ENCODE data around the gene PTPRM. TPM values are rescaled to one million over a fixed set of nuclear protein-coding genes. Genes with fewer than 3 reads are reported as not detected.

The PTPRM gene
- total and polyA plus RNA-seq, 2 of the 4 experiments (the other 2 are of a cell fraction) = 28.3 to 51.2 TPM

DNA sequence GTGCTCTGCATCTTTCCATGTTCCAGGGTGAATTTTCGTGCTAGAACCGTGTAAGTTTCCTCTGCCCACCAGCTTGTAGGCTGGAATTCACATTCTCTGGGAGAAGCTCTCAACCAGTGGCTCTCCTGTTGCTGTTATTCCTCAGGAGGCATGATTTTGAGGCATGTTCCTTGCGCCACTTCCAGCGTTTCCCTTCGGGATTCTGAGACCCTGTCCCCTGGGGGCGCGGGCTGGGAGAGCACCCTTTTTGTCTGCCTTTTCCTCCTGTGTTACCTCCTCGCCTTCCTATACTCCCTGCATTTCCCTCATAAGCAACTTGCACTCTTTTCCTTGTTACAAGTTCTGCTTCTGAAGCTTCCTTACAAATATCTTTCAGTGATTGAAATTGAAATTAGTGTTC, 156.4 kb downstream of the PTPRM start:
- H3K18ac ChIP-seq (ENCODE audit: low read depth, low read length) = no peak overlapping the region
- H2AFZ ChIP-seq (replicated peaks; ENCODE audit: low read length, poor library complexity) = no peak overlapping the region
- H2BK15ac ChIP-seq (ENCODE audit: low read depth, low read length) = no peak overlapping the region
- ATAC-seq (ENCODE audit: low read depth) = no peak
- WGBS, 2 experiments (ENCODE audit: extremely low coverage in 2 of 2, insufficient read length in 1 of 2) = 76% methylated on average over 4 of the region's 8 CpGs; no CpG with 5 or more reads in 1 of the 2 experiments
- H3K4me2 ChIP-seq (ENCODE audit: low read depth, low read length) = no peak overlapping the region
- no peak overlapping the region for H4K91ac ChIP-seq (ENCODE audit: insufficient read depth, low read depth, low read length)
- H4K20me1 ChIP-seq (ENCODE audit: insufficient read depth, low read length) = no peaks in the 10 kb centered on the region
- no peak overlapping the region for H2AK9ac ChIP-seq (replicated peaks; ENCODE audit: low read depth, low read length, poor library complexity)
- BruUV-seq (replicated peaks) = no TSS peak
- no peaks in the 10 kb centered on the region for H3K9me1 ChIP-seq (ENCODE audit: insufficient read depth, low read length)
- 0 out of 2 replicates have a peak, but pooled peaks cover 1% of the 10 kb centered on the region for H3K4me1 ChIP-seq (ENCODE audit: control insufficient read depth, insufficient read depth, low read length)
- H3K23ac ChIP-seq (ENCODE audit: low read depth, low read length) = no peak overlapping the region
- no peak overlapping the region for H2AK5ac ChIP-seq (ENCODE audit: low read depth, low read length)
- no peak overlapping the region for H3K4me3 ChIP-seq (ENCODE audit: insufficient read depth, low read depth, low read length)
- H3K9me3 ChIP-seq (ENCODE audit: control insufficient read depth, insufficient read depth, low read length) = no peaks in the 10 kb centered on the region
- no peak overlapping the region for H3K9ac ChIP-seq (ENCODE audit: low read depth, low read length)
- no peak overlapping the region for H2BK120ac ChIP-seq (ENCODE audit: low read depth, low read length)
- DNase-seq = no peak
- dilution Hi-C loops (cut with HindIII; ENCODE audit: low sequenced_read_pairs, unreplicated experiment) (no loop called here), intact Hi-C loops (cut with micrococcal nuclease) (no loop called here), in situ Hi-C loops (cut with MboI; ENCODE audit: low sequenced_read_pairs) (no loop called here)
- no peak overlapping the region for H3K14ac ChIP-seq (replicated peaks; ENCODE audit: low read depth, low read length)
- ChIA-PET CTCF (interaction anchor here (0.7 kb wide), 1 partner anchor 866 kb away, joined by 3 read pairs; no protein-coding TSS in a partner anchor), POLR2A (ENCODE audit: unreplicated experiment) (no interaction called here)
- H3K4ac ChIP-seq (ENCODE audit: low read depth, low read length) = no peak overlapping the region
- TF ChIP-seq USF2 (IDR thresholded peaks at IDR 0.05; ENCODE audit: low read depth, low read length) (no peak), BHLHE40 (IDR thresholded peaks at IDR 0.05; ENCODE audit: low read depth, low read length) (no peak), RFX5 (IDR thresholded peaks at IDR 0.05; ENCODE audit: low read depth, low read length) (no peak), RCOR1 (IDR thresholded peaks at IDR 0.05; ENCODE audit: insufficient replicate concordance, low read length) (no peak), MAZ (IDR thresholded peaks at IDR 0.05; ENCODE audit: borderline replicate concordance, low read depth, low read length) (no peak), MXI1 (IDR thresholded peaks at IDR 0.05; ENCODE audit: borderline replicate concordance, low read depth, low read length) (no peak), NFE2L2 (IDR thresholded peaks at IDR 0.05; ENCODE audit: low read depth, low read length) (no peak), CEBPB (IDR thresholded peaks at IDR 0.05; ENCODE audit: low read depth, low read length) (no peak), SMC3 (IDR thresholded peaks at IDR 0.05; ENCODE audit: low read depth, low read length) (no peak), RAD21 (IDR thresholded peaks at IDR 0.05; ENCODE audit: low read length) (no peak), MAFK (IDR thresholded peaks at IDR 0.05; ENCODE audit: low read depth, low read length) (no peak), CHD1 (IDR thresholded peaks at IDR 0.05; ENCODE audit: low read depth, low read length) (no peak), POLR2A (IDR thresholded peaks at IDR 0.05; ENCODE audit: low read depth, low read length) (no peak)
- TF ChIP-seq, protein P1, sequence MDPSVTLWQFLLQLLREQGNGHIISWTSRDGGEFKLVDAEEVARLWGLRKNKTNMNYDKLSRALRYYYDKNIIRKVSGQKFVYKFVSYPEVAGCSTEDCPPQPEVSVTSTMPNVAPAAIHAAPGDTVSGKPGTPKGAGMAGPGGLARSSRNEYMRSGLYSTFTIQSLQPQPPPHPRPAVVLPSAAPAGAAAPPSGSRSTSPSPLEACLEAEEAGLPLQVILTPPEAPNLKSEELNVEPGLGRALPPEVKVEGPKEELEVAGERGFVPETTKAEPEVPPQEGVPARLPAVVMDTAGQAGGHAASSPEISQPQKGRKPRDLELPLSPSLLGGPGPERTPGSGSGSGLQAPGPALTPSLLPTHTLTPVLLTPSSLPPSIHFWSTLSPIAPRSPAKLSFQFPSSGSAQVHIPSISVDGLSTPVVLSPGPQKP (IDR thresholded peaks at IDR 0.05; ENCODE audit: borderline replicate concordance, low read depth, low read length) = no peak
- TF ChIP-seq, protein P2, sequence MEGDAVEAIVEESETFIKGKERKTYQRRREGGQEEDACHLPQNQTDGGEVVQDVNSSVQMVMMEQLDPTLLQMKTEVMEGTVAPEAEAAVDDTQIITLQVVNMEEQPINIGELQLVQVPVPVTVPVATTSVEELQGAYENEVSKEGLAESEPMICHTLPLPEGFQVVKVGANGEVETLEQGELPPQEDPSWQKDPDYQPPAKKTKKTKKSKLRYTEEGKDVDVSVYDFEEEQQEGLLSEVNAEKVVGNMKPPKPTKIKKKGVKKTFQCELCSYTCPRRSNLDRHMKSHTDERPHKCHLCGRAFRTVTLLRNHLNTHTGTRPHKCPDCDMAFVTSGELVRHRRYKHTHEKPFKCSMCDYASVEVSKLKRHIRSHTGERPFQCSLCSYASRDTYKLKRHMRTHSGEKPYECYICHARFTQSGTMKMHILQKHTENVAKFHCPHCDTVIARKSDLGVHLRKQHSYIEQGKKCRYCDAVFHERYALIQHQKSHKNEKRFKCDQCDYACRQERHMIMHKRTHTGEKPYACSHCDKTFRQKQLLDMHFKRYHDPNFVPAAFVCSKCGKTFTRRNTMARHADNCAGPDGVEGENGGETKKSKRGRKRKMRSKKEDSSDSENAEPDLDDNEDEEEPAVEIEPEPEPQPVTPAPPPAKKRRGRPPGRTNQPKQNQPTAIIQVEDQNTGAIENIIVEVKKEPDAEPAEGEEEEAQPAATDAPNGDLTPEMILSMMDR (conservative IDR thresholded peaks at IDR 0.05; ENCODE audit: low read depth, low read length) = no peak
- H3K79me1 ChIP-seq (ENCODE audit: low read depth in 1 of 2, low read length in 2 of 2) = peaks cover 0 to 9% of the 10 kb centered on the region in 2 experiments; a peak in 1 of 4 replicates
- H2BK5ac ChIP-seq (ENCODE audit: low read depth, low read length, poor library complexity, severe bottlenecking) = no peak overlapping the region
- H3K27me3 ChIP-seq (ENCODE audit: control insufficient read depth, insufficient read depth, low read length) = no peaks in the 10 kb centered on the region
- H3K36me3 ChIP-seq (ENCODE audit: control insufficient read depth, insufficient read depth, low read length) = no peaks in the 10 kb centered on the region
- H3K56ac ChIP-seq (ENCODE audit: extremely low read depth, insufficient read depth, low read length) = no peak overlapping the region
- no peak overlapping the region for H2BK20ac ChIP-seq (ENCODE audit: low read depth, low read length)
- no peak overlapping the region for H3K27ac ChIP-seq (ENCODE audit: insufficient read depth, low read length)
- H4K5ac ChIP-seq (ENCODE audit: low read depth, low read length) = no peak overlapping the region
- H4K8ac ChIP-seq (ENCODE audit: low read depth in 2 of 2, low read length in 2 of 2) = no peak overlapping the region
